ENCODE data around the gene ABTB2.

The ABTB2 gene

GRCh38 chr11:34309965-34310364 is 47.8 kb downstream of the ABTB2 start:
- no peak for ATAC-seq
- TF ChIP-seq TOX (CRISPR knock-in tag; IDR thresholded peaks at IDR 0.05; ENCODE audit: borderline replicate concordance): no peak
- no peak for TF ChIP-seq ZNF70 (CRISPR knock-in tag; IDR thresholded peaks at IDR 0.05)
- TF ChIP-seq ZNF8 (CRISPR knock-in tag; IDR thresholded peaks at IDR 0.05): no peak
- TF ChIP-seq ZC3H10 (CRISPR knock-in tag; IDR thresholded peaks at IDR 0.05): no peak
- TF ChIP-seq ZFP30 (CRISPR knock-in tag; IDR thresholded peaks at IDR 0.05): no peak
- TF ChIP-seq ZNF565 (CRISPR knock-in tag; conservative IDR thresholded peaks at IDR 0.05; ENCODE audit: low read depth): no peak
- TF ChIP-seq CSDC2 (CRISPR knock-in tag; IDR thresholded peaks at IDR 0.05): no peak
- no peak for TF ChIP-seq TSHZ2 (CRISPR knock-in tag; IDR thresholded peaks at IDR 0.05)
- no peak for TF ChIP-seq CREB5 (CRISPR knock-in tag; IDR thresholded peaks at IDR 0.05; ENCODE audit: low read depth)

- peak; percentile 27; the same call in 2 of the 3 replicates for ATAC-seq
- TF ChIP-seq PPARA (CRISPR knock-in tag; IDR thresholded peaks at IDR 0.05; ENCODE audit: borderline replicate concordance) (no peak), TSHZ2 (CRISPR knock-in tag; IDR thresholded peaks at IDR 0.05) (no peak), ZC3H10 (CRISPR knock-in tag; IDR thresholded peaks at IDR 0.05) (no peak), CSRNP3 (CRISPR knock-in tag; IDR thresholded peaks at IDR 0.05) (no peak), ZNF565 (CRISPR knock-in tag; conservative IDR thresholded peaks at IDR 0.05; ENCODE audit: low read depth) (no peak), RARB (CRISPR knock-in tag; IDR thresholded peaks at IDR 0.05) (no peak), ESRRG (CRISPR knock-in tag; IDR thresholded peaks at IDR 0.05) (no peak), ZNF70 (CRISPR knock-in tag; IDR thresholded peaks at IDR 0.05) (no peak), SNAI2 (CRISPR knock-in tag; IDR thresholded peaks at IDR 0.05) (no peak), GLIS3 (CRISPR knock-in tag; IDR thresholded peaks at IDR 0.05) (no peak), TOX (CRISPR knock-in tag; IDR thresholded peaks at IDR 0.05; ENCODE audit: borderline replicate concordance) (no peak), ZFP30 (CRISPR knock-in tag; IDR thresholded peaks at IDR 0.05) (no peak), ISL1 (CRISPR knock-in tag; IDR thresholded peaks at IDR 0.05) (no peak), OSR1 (CRISPR knock-in tag; IDR thresholded peaks at IDR 0.05) (no peak), CREB5 (CRISPR knock-in tag; IDR thresholded peaks at IDR 0.05; ENCODE audit: low read depth) (no peak), ARNTL (CRISPR knock-in tag; IDR thresholded peaks at IDR 0.05; ENCODE audit: borderline replicate concordance, low read depth) (no peak), ZNF8 (CRISPR knock-in tag; IDR thresholded peaks at IDR 0.05) (no peak), BACH2 (CRISPR knock-in tag; IDR thresholded peaks at IDR 0.05; ENCODE audit: borderline replicate concordance) (no peak)
- TF ChIP-seq, protein P1, sequence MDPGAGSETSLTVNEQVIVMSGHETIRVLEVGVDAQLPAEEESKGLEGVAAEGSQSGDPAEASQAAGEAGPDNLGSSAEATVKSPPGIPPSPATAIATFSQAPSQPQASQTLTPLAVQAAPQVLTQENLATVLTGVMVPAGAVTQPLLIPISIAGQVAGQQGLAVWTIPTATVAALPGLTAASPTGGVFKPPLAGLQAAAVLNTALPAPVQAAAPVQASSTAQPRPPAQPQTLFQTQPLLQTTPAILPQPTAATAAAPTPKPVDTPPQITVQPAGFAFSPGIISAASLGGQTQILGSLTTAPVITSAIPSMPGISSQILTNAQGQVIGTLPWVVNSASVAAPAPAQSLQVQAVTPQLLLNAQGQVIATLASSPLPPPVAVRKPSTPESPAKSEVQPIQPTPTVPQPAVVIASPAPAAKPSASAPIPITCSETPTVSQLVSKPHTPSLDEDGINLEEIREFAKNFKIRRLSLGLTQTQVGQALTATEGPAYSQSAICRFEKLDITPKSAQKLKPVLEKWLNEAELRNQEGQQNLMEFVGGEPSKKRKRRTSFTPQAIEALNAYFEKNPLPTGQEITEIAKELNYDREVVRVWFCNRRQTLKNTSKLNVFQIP (CRISPR knock-in tag; IDR thresholded peaks at IDR 0.05; ENCODE audit: borderline replicate concordance, low read depth): no peak
Observed at GRCh38 chr11:34308913-34309585, 48.8 kb downstream of the ABTB2 start.

All from SK-N-SH treated with all-trans-retinoic acid at 6 μM for 48 hours (cell line).